CD14-positive monocyte (primary cell): ENCODE data around the gene KIF18A. TPM values are rescaled to one million over a fixed set of nuclear protein-coding genes. Genes with fewer than 3 reads are reported as not detected.

Experiments used
- DNase-seq, 3 donors: peaks; one replicate each; pipeline ENCODE4 v3.0.0-alpha.2; 2011 to 2022
- H2AFZ ChIP-seq: 2 replicates; pipeline ENCODE4 v1.6.0; 2012; ENCODE audit warnings: mild to moderate bottlenecking, low read depth, low read length, inconsistent platforms; ENCODE audit not compliant: insufficient read depth, poor library complexity, severe bottlenecking
- H3K27ac ChIP-seq, 2 donors: 1 replicate in 1 of 2; 2 replicates in 1 of 2; pipeline ENCODE4 v1.5.1; 2012 to 2013; ENCODE audit warnings: low read length in 2 of 2, control low read depth in 1 of 2, inconsistent platforms in 1 of 2, low read depth in 1 of 2, mild to moderate bottlenecking in 1 of 2
- H3K27me3 ChIP-seq, 2 donors: one replicate each; pipeline versions ENCODE4 v1.6.0 to v1.6.1; 2011 to 2013; ENCODE audit warnings: low read length in 2 of 2; ENCODE audit not compliant: control insufficient read depth in 2 of 2, insufficient read depth in 2 of 2
- H3K36me3 ChIP-seq, 2 donors: replicated peaks in 1 of 2; 1 replicate in 1 of 2; 2 replicates in 1 of 2; pipeline versions ENCODE4 v1.5.1 to v1.6.1; 2012 to 2013; ENCODE audit warnings: low read length in 2 of 2, control low read depth in 1 of 2, inconsistent platforms in 1 of 2, mild to moderate bottlenecking in 1 of 2; ENCODE audit not compliant: insufficient read depth in 2 of 2, control insufficient read depth in 1 of 2
- H3K4me1 ChIP-seq, 2 donors: 1 replicate in 1 of 2; 2 replicates in 1 of 2; pipeline versions ENCODE4 v1.5.1 to v1.6.1; 2012 to 2013; ENCODE audit warnings: low read length in 2 of 2, control low read depth in 1 of 2, inconsistent platforms in 1 of 2, mild to moderate bottlenecking in 1 of 2, moderate library complexity in 1 of 2; ENCODE audit not compliant: insufficient read depth in 2 of 2, control insufficient read depth in 1 of 2
- H3K4me2 ChIP-seq: replicated peaks from 2 replicates; pipeline ENCODE3; 2012; ENCODE audit warnings: low read length, moderate library complexity, mild to moderate bottlenecking; ENCODE audit not compliant: poor library complexity, severe bottlenecking; ENCODE audit errors: extremely low read depth
- H3K4me3 ChIP-seq, 3 experiments: fragments of 200-600 bp in 1 of 3; sonication (generic) in 1 of 3; replicated peaks in 1 of 3; 1 replicate in 2 of 3; 2 replicates in 1 of 3; pipeline ENCODE4 v1.5.1; 2011 to 2013; ENCODE audit warnings: low read length in 3 of 3, mild to moderate bottlenecking in 3 of 3, control low read depth in 2 of 3, low read depth in 2 of 3, inconsistent platforms in 1 of 3, moderate library complexity in 1 of 3
- H3K79me2 ChIP-seq: 2 replicates; pipeline ENCODE4 v1.6.0; 2012; ENCODE audit warnings: mild to moderate bottlenecking, control low read depth, inconsistent platforms, low read length, moderate library complexity; ENCODE audit not compliant: insufficient read depth
- H3K9ac ChIP-seq: 2 replicates; pipeline ENCODE4 v1.6.0; 2017; ENCODE audit warnings: low read length, mild to moderate bottlenecking; ENCODE audit not compliant: insufficient read depth, poor library complexity, severe bottlenecking
- H3K9me3 ChIP-seq, 2 donors: replicated peaks in 1 of 2; 1 replicate in 1 of 2; 2 replicates in 1 of 2; pipeline versions ENCODE4 v1.5.1 to v1.6.1; 2012 to 2013; ENCODE audit warnings: low read length in 2 of 2, control low read depth in 1 of 2; ENCODE audit not compliant: control insufficient read depth in 1 of 2, insufficient read depth in 1 of 2
- H4K20me1 ChIP-seq: 2 replicates; pipeline ENCODE4 v1.6.0; 2012; ENCODE audit warnings: mild to moderate bottlenecking, low read length, control low read depth, moderate library complexity; ENCODE audit not compliant: insufficient read depth
- H3K27ac Mint-ChIP-seq, 7 donors: one replicate each; pipeline ENCODE4 v1.8.0; 2020; ENCODE audit warnings: mild to moderate bottlenecking in 7 of 7, mixed read lengths in 7 of 7, moderate library complexity in 6 of 7, inconsistent platforms in 2 of 7
- H3K27me3 Mint-ChIP-seq, 3 donors: one replicate each; pipeline ENCODE4 v1.8.0; 2021 to 2022; ENCODE audit warnings: low read depth in 3 of 3, mild to moderate bottlenecking in 3 of 3, mixed read lengths in 3 of 3, moderate library complexity in 3 of 3, inconsistent platforms in 1 of 3
- H3K36me3 Mint-ChIP-seq, 2 donors: one replicate each; pipeline ENCODE4 v1.8.0; 2020; ENCODE audit warnings: mixed read lengths in 2 of 2, inconsistent platforms in 1 of 2, mild to moderate bottlenecking in 1 of 2
- H3K4me1 Mint-ChIP-seq: one replicate; pipeline ENCODE4 v1.8.0; 2020; ENCODE audit warnings: mild to moderate bottlenecking, mixed read lengths
- H3K4me3 Mint-ChIP-seq, 2 donors: one replicate each; pipeline ENCODE4 v1.8.0; 2020; ENCODE audit warnings: mild to moderate bottlenecking in 2 of 2, mixed read lengths in 2 of 2, moderate library complexity in 1 of 2
- H3K9me3 Mint-ChIP-seq, 7 donors: one replicate each; pipeline ENCODE4 v1.8.0; 2020 to 2022; ENCODE audit warnings: mixed read lengths in 7 of 7, mild to moderate bottlenecking in 6 of 7, moderate library complexity in 6 of 7, inconsistent platforms in 2 of 7
- CTCF ChIP-seq: fragments of 200-600 bp; IDR thresholded peaks from one replicate; pipeline ENCODE4 v1.8.0; 2022; ENCODE audit warnings: antibody characterized with exemption, mild to moderate bottlenecking
- WGBS: methylation state at CpG from one replicate; pipeline ENCODE4 v1.1.5; 2013; ENCODE audit warnings: missing lambda C conversion rate; ENCODE audit not compliant: insufficient coverage; 5-methylcytosine and 5-hydroxymethylcytosine counted together
- intact Hi-C, 2 donors: fragments of 100-400 bp; cut with micrococcal nuclease; formaldehyde crosslinking; loops; one replicate each; pipeline versions ENCODE4 v1.15.0 to v1.15.1; 2023
- polyA plus RNA-seq, 3 donors: library from polyadenylated mRNA; depleted of rRNA in 1 of 3; unstranded in 2 of 3; stranded (reverse) in 1 of 3; fragments of 300-500 nt in 2 of 3; fragments of >200 nt in 1 of 3; fragmentation: Illumina TruSeq in 2 of 3; gene quantifications; 1 replicate in 2 of 3; 2 replicates in 1 of 3; pipeline ENCODE4 v1.2.3, GENCODE V29; 2012 to 2021

The KIF18A gene
- polyA plus RNA-seq, 3 donors = 0.13 to 0.73 TPM; not detected in 1

GRCh38 chr11:28083118-28083517, 24.8 kb downstream of the KIF18A start:
- Histone ChIP-seq H3K9me3 (no peaks in the 10 kb centered on the region), H3K4me2 (no peak overlapping the region), H2AFZ (no peak overlapping the region), H3K27ac (no peak overlapping the region), H3K79me2 (no peaks in the 10 kb centered on the region), H3K9ac (no peak overlapping the region), H3K4me1 (no peaks in the 10 kb centered on the region), H3K27me3 (no peaks in the 10 kb centered on the region), H3K4me3 (no peak overlapping the region), H4K20me1 (no peaks in the 10 kb centered on the region), H3K36me3 (peaks cover 14 to 57% of the 10 kb centered on the region in 2 donors)
- DNase-seq = no peak
- no peak for TF ChIP-seq CTCF
- H3K4me3 Mint-ChIP-seq = no peak overlapping the region
- intact Hi-C loops = no loop called here
- H3K27me3 Mint-ChIP-seq = no peaks in the 10 kb centered on the region
- H3K9me3 Mint-ChIP-seq = no peaks in the 10 kb centered on the region
- peak overlapping the region in 1 of 7 donors; percentile 71 for H3K27ac Mint-ChIP-seq
- peaks cover 24 to 37% of the 10 kb centered on the region in 2 donors for H3K36me3 Mint-ChIP-seq
- H3K4me1 Mint-ChIP-seq = no peaks in the 10 kb centered on the region
- no CpG with 5 or more reads among the region's 1 CpG for WGBS

DNA sequence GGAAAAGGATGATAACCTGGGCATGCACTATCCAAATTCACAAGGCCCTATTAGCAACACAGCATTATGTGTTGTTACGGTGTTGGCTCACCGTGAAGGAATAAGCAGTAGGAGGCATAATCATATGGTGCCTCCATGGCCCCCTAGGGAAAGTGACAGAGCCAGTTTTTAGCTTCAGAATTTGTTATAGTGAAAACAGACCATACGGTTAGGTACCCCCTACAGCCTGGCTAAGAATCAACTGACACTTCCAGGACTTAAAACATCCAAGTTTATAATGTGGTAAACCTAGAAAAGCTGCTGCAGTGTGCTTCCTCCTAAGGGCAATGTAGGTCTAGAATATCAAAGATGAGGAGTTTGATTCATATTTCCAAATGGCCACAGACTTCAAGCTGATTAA, 30.4 kb downstream of the KIF18A start:
- no peaks in the 10 kb centered on the region for H3K4me1 Mint-ChIP-seq
- Histone ChIP-seq H3K36me3 (peaks cover 32 to 65% of the 10 kb centered on the region in 2 donors), H3K4me1 (no peaks in the 10 kb centered on the region), H4K20me1 (no peaks in the 10 kb centered on the region), H3K9ac (no peak overlapping the region), H3K4me2 (no peak overlapping the region), H3K27ac (no peak overlapping the region), H2AFZ (no peak overlapping the region), H3K79me2 (no peaks in the 10 kb centered on the region), H3K4me3 (no peak overlapping the region), H3K27me3 (no peaks in the 10 kb centered on the region), H3K9me3 (no peaks in the 10 kb centered on the region)
- no peak for TF ChIP-seq CTCF
- no peaks in the 10 kb centered on the region for H3K9me3 Mint-ChIP-seq
- intact Hi-C loops = no loop called here
- no CpG with 5 or more reads among the region's 3 CpGs for WGBS
- no peak for DNase-seq
- no peak overlapping the region for H3K4me3 Mint-ChIP-seq
- peaks cover 34 to 36% of the 10 kb centered on the region in 2 donors for H3K36me3 Mint-ChIP-seq
- H3K27me3 Mint-ChIP-seq = no peaks in the 10 kb centered on the region
- H3K27ac Mint-ChIP-seq = no peak overlapping the region
